Activated naive CD8-positive, alpha-beta T cell treated with anti-CD3 and anti-CD28 coated beads, Interleukin-2, amount 50 U/mL, for 24 hours (primary cell): ENCODE data around the gene ASPSCR1.

Source experiments
- ATAC-seq: fragments of 150-1000 bp; cut with Tn5 transposase; one replicate; pipeline ENCODE4 v1.10.0; 2021
- DNase-seq: peaks from one replicate; pipeline ENCODE4 v3.0.0; 2021
- H3K27ac Mint-ChIP-seq: one replicate; pipeline ENCODE4 v1.8.0; 2021; ENCODE audit warnings: mild to moderate bottlenecking, mixed read lengths
- H3K27me3 Mint-ChIP-seq: one replicate; pipeline ENCODE4 v1.8.0; 2021; ENCODE audit warnings: mixed read lengths
- H3K36me3 Mint-ChIP-seq: one replicate; pipeline ENCODE4 v1.8.0; 2021; ENCODE audit warnings: low read depth, mixed read lengths
- H3K4me1 Mint-ChIP-seq: one replicate; pipeline ENCODE4 v1.8.0; 2021; ENCODE audit warnings: mixed read lengths
- H3K4me3 Mint-ChIP-seq: one replicate; pipeline ENCODE4 v1.8.0; 2021; ENCODE audit warnings: mild to moderate bottlenecking, moderate library complexity, mixed read lengths
- H3K9me3 Mint-ChIP-seq: one replicate; pipeline ENCODE4 v1.8.0; 2021; ENCODE audit warnings: mixed read lengths

ASPSCR1 gene

GRCh38 chr17:82014432-82014831 lies 37.0 kb downstream of the ASPSCR1 start:
- ATAC-seq (no peak), DNase-seq (no peak)
- no peak overlapping the region for H3K27ac Mint-ChIP-seq
- H3K36me3 Mint-ChIP-seq = peaks cover 4% of the 10 kb centered on the region
- H3K4me3 Mint-ChIP-seq = no peak overlapping the region
- H3K27me3 Mint-ChIP-seq = no peaks in the 10 kb centered on the region
- no peaks in the 10 kb centered on the region for H3K9me3 Mint-ChIP-seq
- H3K4me1 Mint-ChIP-seq = peaks cover 4% of the 10 kb centered on the region

- DNase-seq (no peak), ATAC-seq (no peak)
- Mint-ChIP-seq H3K4me3 (no peak overlapping the region), H3K9me3 (no peaks in the 10 kb centered on the region), H3K36me3 (peaks cover 4% of the 10 kb centered on the region), H3K27ac (no peak overlapping the region), H3K27me3 (no peaks in the 10 kb centered on the region), H3K4me1 (no peaks in the 10 kb centered on the region)
Measured at GRCh38 chr17:82014971-82015310, 37.5 kb downstream of the ASPSCR1 start.

GRCh38 chr17:82015311-82015971 lies 38.0 kb downstream of the ASPSCR1 start:
- DNase-seq = no peak
- Mint-ChIP-seq H3K27me3 (no peaks in the 10 kb centered on the region), H3K4me1 (no peaks in the 10 kb centered on the region), H3K9me3 (no peaks in the 10 kb centered on the region), H3K36me3 (peaks cover 4% of the 10 kb centered on the region), H3K4me3 (no peak overlapping the region), H3K27ac (no peak overlapping the region)
- no peak for ATAC-seq

- H3K36me3 Mint-ChIP-seq = peaks cover 4% of the 10 kb centered on the region
- H3K9me3 Mint-ChIP-seq = no peaks in the 10 kb centered on the region
- ATAC-seq = no peak
Measured at GRCh38 chr17:82016061-82016874, 38.8 kb downstream of the ASPSCR1 start.

GRCh38 chr17:82016875-82017459 lies 39.5 kb downstream of the ASPSCR1 start:
- ATAC-seq (no peak), DNase-seq (no peak)
- H3K36me3 Mint-ChIP-seq = peaks cover 4% of the 10 kb centered on the region
- no peaks in the 10 kb centered on the region for H3K27me3 Mint-ChIP-seq
- no peak overlapping the region for H3K27ac Mint-ChIP-seq
- peaks cover 7% of the 10 kb centered on the region for H3K4me1 Mint-ChIP-seq
- no peak overlapping the region for H3K4me3 Mint-ChIP-seq
- H3K9me3 Mint-ChIP-seq = no peaks in the 10 kb centered on the region

More at GRCh38 chr17:82016061-82016874, 38.8 kb downstream of the ASPSCR1 start:
- H3K4me3 Mint-ChIP-seq = no peak overlapping the region
- H3K4me1 Mint-ChIP-seq = peaks cover 3% of the 10 kb centered on the region
- H3K27ac Mint-ChIP-seq = no peak overlapping the region
- no peaks in the 10 kb centered on the region for H3K27me3 Mint-ChIP-seq
- DNase-seq = no peak

GRCh38 chr17:82017612-82018151 lies 40.3 kb downstream of the ASPSCR1 start:
- Mint-ChIP-seq H3K27me3 (no peaks in the 10 kb centered on the region), H3K4me3 (no peak overlapping the region)

GRCh38 chr17:82018152-82018988 lies 40.9 kb downstream of the ASPSCR1 start:
- DNase-seq (no peak), ATAC-seq (no peak)
- Mint-ChIP-seq H3K36me3 (peaks cover 4% of the 10 kb centered on the region), H3K27me3 (no peaks in the 10 kb centered on the region), H3K4me1 (peaks cover 7% of the 10 kb centered on the region), H3K9me3 (no peaks in the 10 kb centered on the region), H3K27ac (no peak overlapping the region), H3K4me3 (no peak overlapping the region)

More at GRCh38 chr17:82017612-82018151, 40.3 kb downstream of the ASPSCR1 start:
- DNase-seq (no peak), ATAC-seq (no peak)
- no peak overlapping the region for H3K27ac Mint-ChIP-seq
- H3K4me1 Mint-ChIP-seq = peaks cover 7% of the 10 kb centered on the region
- H3K9me3 Mint-ChIP-seq = no peaks in the 10 kb centered on the region
- H3K36me3 Mint-ChIP-seq = peaks cover 4% of the 10 kb centered on the region

GRCh38 chr17:82018989-82019689 lies 41.7 kb downstream of the ASPSCR1 start:
- no peaks in the 10 kb centered on the region for H3K27me3 Mint-ChIP-seq
- H3K4me3 Mint-ChIP-seq = no peak overlapping the region
- no peak overlapping the region for H3K27ac Mint-ChIP-seq

GRCh38 chr17:82019690-82020571 lies 42.5 kb downstream of the ASPSCR1 start:
- peaks cover 13% of the 10 kb centered on the region for H3K4me1 Mint-ChIP-seq

More at GRCh38 chr17:82018989-82019689, 41.7 kb downstream of the ASPSCR1 start:
- Mint-ChIP-seq H3K36me3 (peaks cover 4% of the 10 kb centered on the region), H3K9me3 (no peaks in the 10 kb centered on the region), H3K4me1 (peaks cover 12% of the 10 kb centered on the region)
- no peak for DNase-seq
- no peak for ATAC-seq

GRCh38 chr17:82020572-82021106 lies 43.2 kb downstream of the ASPSCR1 start:
- Mint-ChIP-seq H3K27me3 (no peaks in the 10 kb centered on the region), H3K27ac (no peak overlapping the region), H3K4me1 (peaks cover 13% of the 10 kb centered on the region), H3K9me3 (no peaks in the 10 kb centered on the region), H3K4me3 (peak overlapping the region; percentile 52), H3K36me3 (peaks cover 4% of the 10 kb centered on the region)
- DNase-seq = no peak
- no peak for ATAC-seq

More at GRCh38 chr17:82019690-82020571, 42.5 kb downstream of the ASPSCR1 start:
- no peak for ATAC-seq
- no peak overlapping the region for H3K27ac Mint-ChIP-seq
- no peaks in the 10 kb centered on the region for H3K9me3 Mint-ChIP-seq
- H3K4me3 Mint-ChIP-seq = no peak overlapping the region
- peak; percentile 86 for DNase-seq
- no peaks in the 10 kb centered on the region for H3K27me3 Mint-ChIP-seq
- peaks cover 4% of the 10 kb centered on the region for H3K36me3 Mint-ChIP-seq

GRCh38 chr17:82021107-82021899 lies 43.9 kb downstream of the ASPSCR1 start:
- H3K36me3 Mint-ChIP-seq = peaks cover 4% of the 10 kb centered on the region
- H3K27me3 Mint-ChIP-seq = no peaks in the 10 kb centered on the region
- DNase-seq = peak; percentile 61
- H3K9me3 Mint-ChIP-seq = no peaks in the 10 kb centered on the region
- H3K4me3 Mint-ChIP-seq = peak overlapping the region; percentile 88
- no peak for ATAC-seq
- peaks cover 13% of the 10 kb centered on the region for H3K4me1 Mint-ChIP-seq
- H3K27ac Mint-ChIP-seq = peak overlapping the region; percentile 78

- H3K4me1 Mint-ChIP-seq = peaks cover 13% of the 10 kb centered on the region
- DNase-seq (no peak), ATAC-seq (no peak)
- peak overlapping the region; percentile 78 for H3K27ac Mint-ChIP-seq
- H3K27me3 Mint-ChIP-seq = no peaks in the 10 kb centered on the region
- H3K9me3 Mint-ChIP-seq = no peaks in the 10 kb centered on the region
- H3K4me3 Mint-ChIP-seq = peak overlapping the region; percentile 88
- H3K36me3 Mint-ChIP-seq = peaks cover 4% of the 10 kb centered on the region
Measured at GRCh38 chr17:82021900-82022309, 44.5 kb downstream of the ASPSCR1 start.
